H9 (cell line): ENCODE data around the gene ZNF175. TPM values are rescaled to one million over a fixed set of nuclear protein-coding genes. Genes with fewer than 3 reads are reported as not detected.

Experiments used
- DNase-seq: peaks from one replicate; pipeline ENCODE4 v3.0.0-alpha.2; 2017
- H2AFZ ChIP-seq: one replicate; pipeline ENCODE4 v1.6.1; 2013; ENCODE audit warnings: mild to moderate bottlenecking, low read length, control low read depth, moderate library complexity
- H2AK5ac ChIP-seq: 2 replicates; pipeline ENCODE4 v1.6.1; 2013; ENCODE audit warnings: low read length, control low read depth, mixed read lengths; ENCODE audit not compliant: insufficient read length
- H2BK120ac ChIP-seq: one replicate; pipeline ENCODE4 v1.6.1; 2013; ENCODE audit warnings: low read depth, mild to moderate bottlenecking, low read length, control low read depth, inconsistent platforms; ENCODE audit not compliant: poor library complexity, severe bottlenecking
- H2BK12ac ChIP-seq: 2 replicates; pipeline ENCODE4 v1.6.1; 2013; ENCODE audit warnings: low read length, control low read depth, mixed read lengths, low read depth; ENCODE audit not compliant: insufficient read length
- H2BK15ac ChIP-seq: 2 replicates; pipeline ENCODE4 v1.6.1; 2013; ENCODE audit warnings: low read depth, low read length, control low read depth
- H2BK20ac ChIP-seq: one replicate; pipeline ENCODE4 v1.6.1; 2013; ENCODE audit warnings: low read depth, mild to moderate bottlenecking, low read length, control low read depth, inconsistent platforms; ENCODE audit not compliant: poor library complexity, severe bottlenecking
- H2BK5ac ChIP-seq: 2 replicates; pipeline ENCODE4 v1.6.1; 2013; ENCODE audit warnings: low read length, control low read depth, mixed read lengths; ENCODE audit not compliant: insufficient read length
- H3K14ac ChIP-seq: 2 replicates; pipeline ENCODE4 v1.6.1; 2013; ENCODE audit warnings: low read length, control low read depth; ENCODE audit not compliant: insufficient read depth
- H3K18ac ChIP-seq: 2 replicates; pipeline ENCODE4 v1.6.1; 2013; ENCODE audit warnings: low read depth, mild to moderate bottlenecking, mixed read lengths, low read length, control low read depth; ENCODE audit not compliant: insufficient read length
- H3K23ac ChIP-seq: 2 replicates; pipeline ENCODE4 v1.6.1; 2013; ENCODE audit warnings: low read length, control low read depth, mixed read lengths, low read depth; ENCODE audit not compliant: insufficient read length
- H3K23me2 ChIP-seq: 2 replicates; pipeline ENCODE4 v1.6.1; 2013; ENCODE audit warnings: low read depth, mild to moderate bottlenecking, mixed read lengths, low read length, control low read depth; ENCODE audit not compliant: insufficient read length, poor library complexity, severe bottlenecking
- H3K27ac ChIP-seq: 2 replicates; pipeline ENCODE4 v1.5.1; 2013; ENCODE audit warnings: low read length, control low read depth, mixed read lengths, low read depth; ENCODE audit not compliant: insufficient read length
- H3K27me3 ChIP-seq: 2 replicates; pipeline ENCODE4 v1.6.1; 2013; ENCODE audit warnings: low read length, control low read depth, inconsistent platforms; ENCODE audit not compliant: insufficient read depth
- H3K4ac ChIP-seq: 2 replicates; pipeline ENCODE4 v1.6.1; 2013; ENCODE audit warnings: low read depth, mild to moderate bottlenecking, control low read depth, inconsistent platforms, low read length, moderate library complexity
- H3K4me1 ChIP-seq: 2 replicates; pipeline ENCODE4 v1.6.1; 2013; ENCODE audit warnings: low read length, control low read depth, inconsistent platforms; ENCODE audit not compliant: insufficient read depth
- H3K4me2 ChIP-seq: 2 replicates; pipeline ENCODE4 v1.6.1; 2013; ENCODE audit warnings: low read length, control low read depth, mixed read lengths; ENCODE audit not compliant: insufficient read length, insufficient read depth
- H3K56ac ChIP-seq: 2 replicates; pipeline ENCODE4 v1.6.1; 2013; ENCODE audit warnings: low read depth, mild to moderate bottlenecking, mixed read lengths, low read length, control low read depth; ENCODE audit not compliant: insufficient read length
- H3K79me1 ChIP-seq: 2 replicates; pipeline ENCODE4 v1.6.1; 2013; ENCODE audit warnings: low read depth, mild to moderate bottlenecking, moderate library complexity, low read length, control low read depth, inconsistent platforms; ENCODE audit not compliant: insufficient read depth, poor library complexity, severe bottlenecking
- H3K79me2 ChIP-seq: 2 replicates; pipeline ENCODE4 v1.6.1; 2013; ENCODE audit warnings: low read length, control low read depth, inconsistent platforms; ENCODE audit not compliant: insufficient read depth
- H3K9ac ChIP-seq: 2 replicates; pipeline ENCODE4 v1.6.1; 2013; ENCODE audit warnings: low read length, control low read depth, mixed read lengths; ENCODE audit not compliant: insufficient read length; ENCODE audit errors: extremely low read depth
- H3K9me3 ChIP-seq: one replicate; pipeline ENCODE4 v1.6.1; 2013; ENCODE audit warnings: low read depth, low read length, inconsistent platforms; ENCODE audit not compliant: control insufficient read depth
- H3T11ph ChIP-seq: one replicate; pipeline ENCODE4 v1.6.1; 2013; ENCODE audit warnings: mild to moderate bottlenecking, low read length, control low read depth, inconsistent platforms
- H4K20me1 ChIP-seq: one replicate; pipeline ENCODE4 v1.6.1; 2013; ENCODE audit not compliant: control insufficient read depth, insufficient read length, insufficient read depth
- H4K5ac ChIP-seq: 2 replicates; pipeline ENCODE4 v1.6.1; 2013; ENCODE audit warnings: low read depth, mild to moderate bottlenecking, mixed read lengths, low read length, control low read depth; ENCODE audit not compliant: insufficient read length
- H4K8ac ChIP-seq: replicated peaks from 2 replicates; pipeline ENCODE4 v1.6.1; 2013; ENCODE audit warnings: low read length, control low read depth, mixed read lengths, low read depth; ENCODE audit not compliant: insufficient read length
- H4K91ac ChIP-seq: 2 replicates; pipeline ENCODE4 v1.6.1; 2013; ENCODE audit warnings: low read depth, mild to moderate bottlenecking, moderate library complexity, mixed read lengths, low read length, control low read depth; ENCODE audit not compliant: insufficient read length
- H3K27ac Mint-ChIP-seq, 3 experiments: 2 replicates in 2 of 3; 3 replicates in 1 of 3; pipeline ENCODE4 v1.8.0; 2020 to 2021; ENCODE audit warnings: mixed read lengths in 3 of 3, mild to moderate bottlenecking in 1 of 3, moderate library complexity in 1 of 3
- H3K27me3 Mint-ChIP-seq: 2 replicates; pipeline ENCODE4 v1.8.0; 2021; ENCODE audit warnings: low read depth, mild to moderate bottlenecking, moderate library complexity, mixed read lengths
- H3K36me3 Mint-ChIP-seq, 3 experiments: 2 replicates in 2 of 3; 3 replicates in 1 of 3; pipeline ENCODE4 v1.8.0; 2020 to 2021; ENCODE audit warnings: low read depth in 3 of 3, mixed read lengths in 3 of 3; ENCODE audit not compliant: insufficient read depth in 1 of 3
- H3K4me1 Mint-ChIP-seq, 2 experiments: 2 replicates each; pipeline ENCODE4 v1.8.0; 2020; ENCODE audit warnings: mixed read lengths in 2 of 2
- H3K4me3 Mint-ChIP-seq, 2 experiments: 2 replicates in 1 of 2; 3 replicates in 1 of 2; pipeline ENCODE4 v1.8.0; 2020 to 2021; ENCODE audit warnings: mild to moderate bottlenecking in 2 of 2, mixed read lengths in 2 of 2, moderate library complexity in 1 of 2
- H3K9me3 Mint-ChIP-seq, 2 experiments: 2 replicates in 1 of 2; 3 replicates in 1 of 2; pipeline ENCODE4 v1.8.0; 2020; ENCODE audit warnings: mild to moderate bottlenecking in 2 of 2, mixed read lengths in 2 of 2, moderate library complexity in 1 of 2
- WGBS: extraction: QIAGEN DNeasy Blood & Tissue Kit; methylation state at CpG from one replicate; pipeline ENCODE4 v1.1.7; 2013; ENCODE audit warnings: missing lambda C conversion rate, low lambda C conversion rate, mixed read lengths; ENCODE audit not compliant: insufficient read length; ENCODE audit errors: extremely low coverage; 5-methylcytosine and 5-hydroxymethylcytosine counted together
- total RNA-seq: library from RNA; stranded (reverse); gene quantifications from 2 replicates; pipeline ENCODE4 v1.2.1, GENCODE V29; 2021
- TF ChIP-seq, protein P1 (sequence below): fragments of 200-600 bp; sonication (generic); conservative IDR thresholded peaks from 3 replicates; pipeline ENCODE4 v1.8.0; 2021; ENCODE audit warnings: antibody characterized with exemption, mild to moderate bottlenecking

ZNF175 gene
- total RNA-seq, 1 experiment from 2014 or later = 10.7 TPM

DNA sequence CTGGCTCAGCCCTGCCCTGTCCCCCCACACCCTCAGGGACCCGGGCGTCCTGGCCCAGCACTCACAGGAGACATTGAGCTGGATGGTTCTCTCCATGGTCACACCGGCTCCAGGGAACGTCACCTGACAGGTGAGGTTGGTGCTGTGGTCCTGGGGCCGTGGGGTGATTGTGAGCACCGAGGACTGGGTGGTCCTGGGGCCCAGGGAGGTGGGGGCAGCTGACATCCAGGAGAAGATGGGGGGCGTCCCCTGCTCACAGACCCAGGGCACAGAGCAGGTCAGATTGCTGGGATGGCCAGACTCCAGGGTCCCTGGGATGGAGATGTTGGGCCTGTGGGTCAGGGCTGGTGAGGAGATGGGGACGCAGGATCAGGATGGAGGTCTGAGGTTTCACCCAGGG, 40.5 kb upstream of the ZNF175 start:
- Histone ChIP-seq H3K27me3 (no peaks in the 10 kb centered on the region), H2AK5ac (no peak overlapping the region), H3K56ac (no peak overlapping the region), H3K14ac (no peak overlapping the region), H2AFZ (no peak overlapping the region), H4K8ac (no peak overlapping the region), H3K23me2 (no peaks in the 10 kb centered on the region), H3K18ac (no peak overlapping the region), H3K9ac (no peak overlapping the region), H3K4me1 (no peaks in the 10 kb centered on the region), H2BK5ac (no peak overlapping the region), H4K91ac (no peak overlapping the region), H2BK120ac (no peak overlapping the region), H2BK15ac (no peak overlapping the region), H3K4ac (no peak overlapping the region), H2BK20ac (no peak overlapping the region), H3K27ac (no peak overlapping the region), H3K4me2 (no peak overlapping the region), H3K9me3 (no peaks in the 10 kb centered on the region), H3K79me1 (no peaks in the 10 kb centered on the region), H2BK12ac (no peak overlapping the region), H3K79me2 (no peaks in the 10 kb centered on the region), H4K20me1 (no peaks in the 10 kb centered on the region), H3T11ph (no peak overlapping the region), H4K5ac (no peak overlapping the region), H3K23ac (no peak overlapping the region)
- H3K27me3 Mint-ChIP-seq = peaks cover 49% of the 10 kb centered on the region
- peaks cover 50 to 93% of the 10 kb centered on the region in 2 experiments for H3K9me3 Mint-ChIP-seq
- H3K4me1 Mint-ChIP-seq = peaks cover 0 to 8% of the 10 kb centered on the region in 2 experiments; a peak in 2 of 4 replicates
- no CpG with 5 or more reads among the region's 8 CpGs for WGBS
- TF ChIP-seq, protein P1, sequence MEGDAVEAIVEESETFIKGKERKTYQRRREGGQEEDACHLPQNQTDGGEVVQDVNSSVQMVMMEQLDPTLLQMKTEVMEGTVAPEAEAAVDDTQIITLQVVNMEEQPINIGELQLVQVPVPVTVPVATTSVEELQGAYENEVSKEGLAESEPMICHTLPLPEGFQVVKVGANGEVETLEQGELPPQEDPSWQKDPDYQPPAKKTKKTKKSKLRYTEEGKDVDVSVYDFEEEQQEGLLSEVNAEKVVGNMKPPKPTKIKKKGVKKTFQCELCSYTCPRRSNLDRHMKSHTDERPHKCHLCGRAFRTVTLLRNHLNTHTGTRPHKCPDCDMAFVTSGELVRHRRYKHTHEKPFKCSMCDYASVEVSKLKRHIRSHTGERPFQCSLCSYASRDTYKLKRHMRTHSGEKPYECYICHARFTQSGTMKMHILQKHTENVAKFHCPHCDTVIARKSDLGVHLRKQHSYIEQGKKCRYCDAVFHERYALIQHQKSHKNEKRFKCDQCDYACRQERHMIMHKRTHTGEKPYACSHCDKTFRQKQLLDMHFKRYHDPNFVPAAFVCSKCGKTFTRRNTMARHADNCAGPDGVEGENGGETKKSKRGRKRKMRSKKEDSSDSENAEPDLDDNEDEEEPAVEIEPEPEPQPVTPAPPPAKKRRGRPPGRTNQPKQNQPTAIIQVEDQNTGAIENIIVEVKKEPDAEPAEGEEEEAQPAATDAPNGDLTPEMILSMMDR = no peak
- H3K36me3 Mint-ChIP-seq = no peaks in the 10 kb centered on the region; a peak in 2 of 7 replicates
- no peak overlapping the region for H3K27ac Mint-ChIP-seq
- no peak overlapping the region for H3K4me3 Mint-ChIP-seq
- DNase-seq = no peak
